Endothelial cell (in vitro differentiated cells): ENCODE data around the gene FAM169A. TPM values are rescaled to one million over a fixed set of nuclear protein-coding genes. Genes with fewer than 3 reads are reported as not detected.
A peak's percentile ranks its signal among the peaks of the same experiment; 100 is the strongest.
"Not testable (repeated sequence)": the region's sequence is repeated elsewhere in the genome, so short reads cannot be mapped to it uniquely, and the experiment has no call there.

ENCODE experiments used
- DNase-seq: peaks from one replicate; pipeline ENCODE4 v3.0.0; 2021; ENCODE audit warnings: low spot score
- H3K27ac Mint-ChIP-seq: one replicate; pipeline ENCODE4 v1.8.0; 2021; ENCODE audit warnings: mixed read lengths, inconsistent platforms; ENCODE audit not compliant: unreplicated experiment
- H3K27me3 Mint-ChIP-seq: one replicate; pipeline ENCODE4 v1.8.0; 2021; ENCODE audit warnings: mild to moderate bottlenecking, moderate library complexity, mixed read lengths, inconsistent platforms; ENCODE audit not compliant: unreplicated experiment
- H3K36me3 Mint-ChIP-seq: one replicate; pipeline ENCODE4 v1.8.0; 2021; ENCODE audit warnings: mild to moderate bottlenecking, low read depth, mixed read lengths, inconsistent platforms; ENCODE audit not compliant: unreplicated experiment
- H3K4me1 Mint-ChIP-seq: one replicate; pipeline ENCODE4 v1.8.0; 2021; ENCODE audit warnings: mild to moderate bottlenecking, mixed read lengths, inconsistent platforms; ENCODE audit not compliant: unreplicated experiment
- H3K4me3 Mint-ChIP-seq: one replicate; pipeline ENCODE4 v1.8.0; 2021; ENCODE audit warnings: mild to moderate bottlenecking, mixed read lengths, inconsistent platforms; ENCODE audit not compliant: unreplicated experiment
- H3K9me3 Mint-ChIP-seq: one replicate; pipeline ENCODE4 v1.8.0; 2021; ENCODE audit warnings: mixed read lengths, inconsistent platforms; ENCODE audit not compliant: unreplicated experiment
- CTCF ChIP-seq: fragments of 200-600 bp; sonication (generic); IDR thresholded peaks from one replicate; pipeline ENCODE4 v1.5.0; 2021; ENCODE audit warnings: antibody characterized with exemption; ENCODE audit not compliant: unreplicated experiment
- total RNA-seq: library from RNA; stranded (reverse); fragmentation: NEBNext Ultra II Directional; extraction: Animal tissue kit (Norgen Biotek cat#: 25700); gene quantifications from one replicate; pipeline ENCODE4 v1.2.1, GENCODE V29; 2021; ENCODE audit not compliant: unreplicated experiment

Gene FAM169A
- total RNA-seq, 1 donor from 2014 or later: 21.1 TPM

GRCh38 chr5:74765201-74765600, 101.0 kb downstream of the FAM169A start:
- DNase-seq: no peak
- no peaks in the 10 kb centered on the region for H3K9me3 Mint-ChIP-seq
- TF ChIP-seq CTCF: no peak
- H3K4me1 Mint-ChIP-seq: peaks cover 25% of the 10 kb centered on the region
- peak overlapping the region; percentile 97 for H3K27ac Mint-ChIP-seq
- peak overlapping the region; percentile 80 for H3K4me3 Mint-ChIP-seq
- peaks cover 6% of the 10 kb centered on the region for H3K36me3 Mint-ChIP-seq
- no peaks in the 10 kb centered on the region for H3K27me3 Mint-ChIP-seq

- TF ChIP-seq CTCF: no peak
- H3K9me3 Mint-ChIP-seq: no peaks in the 10 kb centered on the region
- H3K36me3 Mint-ChIP-seq: peaks cover 5% of the 10 kb centered on the region
- peaks cover 25% of the 10 kb centered on the region for H3K4me1 Mint-ChIP-seq
- no peak overlapping the region for H3K4me3 Mint-ChIP-seq
- no peaks in the 10 kb centered on the region for H3K27me3 Mint-ChIP-seq
- no peak overlapping the region for H3K27ac Mint-ChIP-seq
- DNase-seq: no peak
These were observed 102.7 kb downstream of the FAM169A start for GRCh38 chr5:74763504-74763903.

GRCh38 chr5:74762599-74762998, 103.6 kb downstream of the FAM169A start:
- TF ChIP-seq CTCF: no peak
- Mint-ChIP-seq H3K27me3 (no peaks in the 10 kb centered on the region), H3K9me3 (no peaks in the 10 kb centered on the region), H3K4me1 (peaks cover 19% of the 10 kb centered on the region), H3K36me3 (peaks cover 8% of the 10 kb centered on the region), H3K4me3 (no peak overlapping the region), H3K27ac (no peak overlapping the region)
- DNase-seq: no peak

- no peak for DNase-seq
- H3K27me3 Mint-ChIP-seq: no peaks in the 10 kb centered on the region
- no peaks in the 10 kb centered on the region for H3K9me3 Mint-ChIP-seq
- peaks cover 9% of the 10 kb centered on the region for H3K36me3 Mint-ChIP-seq
- no peak overlapping the region for H3K27ac Mint-ChIP-seq
- H3K4me1 Mint-ChIP-seq: peaks cover 8% of the 10 kb centered on the region
- no peak overlapping the region for H3K4me3 Mint-ChIP-seq
- TF ChIP-seq CTCF: no peak
These were observed 104.9 kb downstream of the FAM169A start for GRCh38 chr5:74761241-74761640.

- H3K4me3 Mint-ChIP-seq: not testable (repeated sequence)
These were observed 117.4 kb downstream of the FAM169A start for GRCh38 chr5:74748742-74749141.

GRCh38 chr5:74738406-74738805, 127.8 kb downstream of the FAM169A start:
- Mint-ChIP-seq H3K27me3 (no peaks in the 10 kb centered on the region), H3K36me3 (peaks cover 3% of the 10 kb centered on the region), H3K4me1 (no peaks in the 10 kb centered on the region), H3K4me3 (no peak overlapping the region), H3K27ac (no peak overlapping the region), H3K9me3 (no peaks in the 10 kb centered on the region)
- no peak for DNase-seq
- no peak for TF ChIP-seq CTCF

More at GRCh38 chr5:74748742-74749141, 117.4 kb downstream of the FAM169A start:
- not testable (repeated sequence) for H3K27me3 Mint-ChIP-seq, H3K4me1 Mint-ChIP-seq, H3K9me3 Mint-ChIP-seq, H3K27ac Mint-ChIP-seq, DNase-seq, H3K36me3 Mint-ChIP-seq
